ENCODE data around the gene CACNA1C. TPM values are rescaled to one million over a fixed set of nuclear protein-coding genes. Genes with fewer than 3 reads are reported as not detected.

The CACNA1C gene
- total and polyA plus RNA-seq, 2 of the 4 experiments (the other 2 are of a cell fraction), result 1.6 to 2.6 TPM

- no peak for TF ChIP-seq RFX5 (IDR thresholded peaks at IDR 0.05; ENCODE audit: low read depth, low read length)
Observed at GRCh38 chr12:2125651-2126522, 73.1 kb downstream of the CACNA1C start (continued).

- BruUV-seq (replicated peaks), result no TSS peak
- H3K14ac ChIP-seq (replicated peaks; ENCODE audit: low read depth, low read length), result no peak overlapping the region
- H3K79me1 ChIP-seq (ENCODE audit: low read depth in 1 of 2, low read length in 2 of 2), result peaks cover 0 to 5% of the 10 kb centered on the region in 2 experiments; a peak in 2 of 4 replicates
- ATAC-seq (ENCODE audit: low read depth) (no peak), DNase-seq (no peak)
- H3K9me1 ChIP-seq (ENCODE audit: insufficient read depth, low read length), result peaks cover 9% of the 10 kb centered on the region
- H3K56ac ChIP-seq (ENCODE audit: extremely low read depth, insufficient read depth, low read length), result no peak overlapping the region
- CTCF ChIA-PET, result interaction anchor here (0.6 kb wide), 1 partner anchor 63 kb away, joined by 4 read pairs; no protein-coding TSS in a partner anchor
- H2AFZ ChIP-seq (replicated peaks; ENCODE audit: low read length, poor library complexity), result peak overlapping the region; percentile 17
- no peaks in the 10 kb centered on the region for H3K9me3 ChIP-seq (ENCODE audit: control insufficient read depth, insufficient read depth, low read length)
- no peak overlapping the region for H3K27ac ChIP-seq (ENCODE audit: insufficient read depth, low read length)
- no peak overlapping the region for H4K8ac ChIP-seq (ENCODE audit: low read depth in 2 of 2, low read length in 2 of 2)
- no peak overlapping the region for H4K5ac ChIP-seq (ENCODE audit: low read depth, low read length)
- dilution Hi-C loops (cut with HindIII; ENCODE audit: low sequenced_read_pairs, unreplicated experiment), result no loop called here
- no peaks in the 10 kb centered on the region for H3K27me3 ChIP-seq (ENCODE audit: control insufficient read depth, insufficient read depth, low read length)
- H3K4ac ChIP-seq (ENCODE audit: low read depth, low read length), result no peak overlapping the region
- H3K4me1 ChIP-seq (ENCODE audit: control insufficient read depth, insufficient read depth, low read length), result peaks cover 14% of the 10 kb centered on the region
- H4K20me1 ChIP-seq (ENCODE audit: insufficient read depth, low read length), result no peaks in the 10 kb centered on the region
- no CpG with 5 or more reads among the region's 8 CpGs for WGBS, 2 experiments (ENCODE audit: extremely low coverage in 2 of 2, insufficient read length in 1 of 2)
- no peak overlapping the region for H2AK5ac ChIP-seq (ENCODE audit: low read depth, low read length)
- peaks cover 8% of the 10 kb centered on the region; the same call in 1 of the 2 replicates for H3K36me3 ChIP-seq (ENCODE audit: control insufficient read depth, insufficient read depth, low read length)
- in situ Hi-C loops (cut with MboI; ENCODE audit: low sequenced_read_pairs), result no loop called here
- no peak overlapping the region for H4K91ac ChIP-seq (ENCODE audit: insufficient read depth, low read depth, low read length)
- H3K9ac ChIP-seq (ENCODE audit: low read depth, low read length), result no peak overlapping the region
- H3K4me3 ChIP-seq (ENCODE audit: insufficient read depth, low read depth, low read length), result no peak overlapping the region
- H2BK5ac ChIP-seq (ENCODE audit: low read depth, low read length, poor library complexity, severe bottlenecking), result no peak overlapping the region
- no peak overlapping the region for H2BK15ac ChIP-seq (ENCODE audit: low read depth, low read length)
- no peak overlapping the region for H3K23ac ChIP-seq (ENCODE audit: low read depth, low read length)
- POLR2A ChIA-PET (ENCODE audit: unreplicated experiment), result no interaction called here
- H2BK20ac ChIP-seq (ENCODE audit: low read depth, low read length), result peak overlapping the region; percentile 36
- H3K18ac ChIP-seq (ENCODE audit: low read depth, low read length), result no peak overlapping the region
- H2BK120ac ChIP-seq (ENCODE audit: low read depth, low read length), result no peak overlapping the region
- no peak overlapping the region for H2AK9ac ChIP-seq (replicated peaks; ENCODE audit: low read depth, low read length, poor library complexity)
- intact Hi-C loops (cut with micrococcal nuclease), result no loop called here
- no peak overlapping the region for H3K4me2 ChIP-seq (ENCODE audit: low read depth, low read length)
- TF ChIP-seq SMC3 (IDR thresholded peaks at IDR 0.05; ENCODE audit: low read depth, low read length), result no peak
- no peak for TF ChIP-seq ELK1 (IDR thresholded peaks at IDR 0.05; ENCODE audit: borderline replicate concordance, low read depth, low read length)
- no peak for TF ChIP-seq CEBPB (IDR thresholded peaks at IDR 0.05; ENCODE audit: low read depth, low read length)
- TF ChIP-seq RFX5 (IDR thresholded peaks at IDR 0.05; ENCODE audit: low read depth, low read length), result no peak
- no peak for TF ChIP-seq FOS (IDR thresholded peaks at IDR 0.05; ENCODE audit: low read depth, low read length)
- no peak for TF ChIP-seq USF2 (IDR thresholded peaks at IDR 0.05; ENCODE audit: low read depth, low read length)
- TF ChIP-seq MAFK (IDR thresholded peaks at IDR 0.05; ENCODE audit: low read depth, low read length), result no peak
- no peak for TF ChIP-seq CTCF (conservative IDR thresholded peaks at IDR 0.05; ENCODE audit: low read depth, low read length)
- TF ChIP-seq RAD21 (IDR thresholded peaks at IDR 0.05; ENCODE audit: low read length), result no peak
- TF ChIP-seq CHD1 (IDR thresholded peaks at IDR 0.05; ENCODE audit: low read depth, low read length), result no peak
Observed at GRCh38 chr12:2126676-2127406, 74.1 kb downstream of the CACNA1C start.

All from IMR-90 (cell line).